ENCODE results near the gene ATP11A. TPM values are rescaled to one million over a fixed set of nuclear protein-coding genes. Genes with fewer than 3 reads are reported as not detected.

Gene ATP11A
- total and polyA plus RNA-seq, 2 donors (not counting 3 experiments of a cell fraction or from before 2014, with no cell fraction given): 16.5 to 88.1 TPM

DNA sequence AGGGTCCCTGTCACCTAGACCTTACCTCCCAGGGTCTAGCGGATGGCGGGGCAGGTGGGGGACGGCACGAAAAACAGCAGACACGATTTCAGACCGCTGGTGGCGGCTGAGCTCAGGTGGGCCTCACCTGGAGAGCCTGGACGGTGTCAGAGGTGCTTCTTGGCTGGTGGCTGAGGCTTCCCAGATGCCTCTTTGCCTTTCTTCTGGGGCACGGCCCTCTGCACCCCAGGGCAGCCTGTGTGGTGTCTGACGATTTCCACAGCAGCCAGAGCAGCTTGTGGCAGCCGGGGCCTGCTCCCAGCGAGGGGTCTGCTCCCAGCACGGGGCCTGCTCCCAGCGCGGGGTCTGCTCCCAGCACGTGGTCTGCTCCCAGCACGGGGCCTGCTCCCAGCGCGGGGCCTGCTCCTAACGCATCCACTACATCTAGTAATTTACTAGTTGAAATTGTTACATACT lies 66.7 kb downstream of the ATP11A start:
- H3K4me3 ChIP-seq (replicated peaks in 1 of 3; ENCODE audit: insufficient read depth in 1 of 3, low read depth in 1 of 3, low read length in 3 of 3): no peak overlapping the region
- peaks cover 15% of the 10 kb centered on the region for H3K4me1 ChIP-seq (ENCODE audit: control insufficient read depth, extremely low read depth, insufficient read depth, low read length)
- CTCF ChIA-PET: no interaction called here
- H3K27ac ChIP-seq (ENCODE audit: insufficient read depth, low read depth, low read length): no peak overlapping the region
- POLR2A ChIA-PET: no interaction called here
- peaks cover 4% of the 10 kb centered on the region for H3K79me2 ChIP-seq (ENCODE audit: control insufficient read depth, insufficient read depth, low read length)
- H3K36me3 ChIP-seq (ENCODE audit: control insufficient read depth in 2 of 2, extremely low read depth in 1 of 2, insufficient read depth in 2 of 2, low read length in 2 of 2): no peaks in the 10 kb centered on the region
- no peak overlapping the region for H2AFZ ChIP-seq (ENCODE audit: low read depth, low read length)
- no peak for DNase-seq (ENCODE audit: low read depth, low spot score)
- H3K27me3 ChIP-seq (ENCODE audit: control insufficient read depth in 2 of 2, insufficient read depth in 2 of 2, low read length in 2 of 2): no peaks in the 10 kb centered on the region
- intact Hi-C loops (cut with micrococcal nuclease) (no loop called here), dilution Hi-C loops (cut with MboI; ENCODE audit: extremely low pct_ligation_motif_present, low sequenced_read_pairs) (no loop called here)
- H4K20me1 ChIP-seq (replicated peaks; ENCODE audit: control insufficient read depth, extremely low read depth, insufficient read depth, low read length): no peaks in the 10 kb centered on the region
- H3K9me3 ChIP-seq (replicated peaks; ENCODE audit: control insufficient read depth, insufficient read depth, low read length): no peaks in the 10 kb centered on the region
- no peak overlapping the region for H3K4me2 ChIP-seq (ENCODE audit: insufficient read depth, low read length)
- no peaks in the 10 kb centered on the region for H3K9me1 ChIP-seq (replicated peaks; ENCODE audit: control insufficient read depth, extremely low read depth, insufficient read depth, low read length)
- TF ChIP-seq MYC (IDR thresholded peaks at IDR 0.05; ENCODE audit: low read depth, low read length): no peak
- TF ChIP-seq, protein P1, sequence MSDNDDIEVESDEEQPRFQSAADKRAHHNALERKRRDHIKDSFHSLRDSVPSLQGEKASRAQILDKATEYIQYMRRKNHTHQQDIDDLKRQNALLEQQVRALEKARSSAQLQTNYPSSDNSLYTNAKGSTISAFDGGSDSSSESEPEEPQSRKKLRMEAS (IDR thresholded peaks at IDR 0.05; ENCODE audit: insufficient read depth, insufficient read length): no peak
- no peak for TF ChIP-seq JUN (IDR thresholded peaks at IDR 0.05; ENCODE audit: borderline replicate concordance, insufficient read depth, insufficient read length, low read depth)
- no peak for TF ChIP-seq POLR2A (IDR thresholded peaks at IDR 0.05; ENCODE audit: low read depth, low read length)
- TF ChIP-seq, protein P2, sequence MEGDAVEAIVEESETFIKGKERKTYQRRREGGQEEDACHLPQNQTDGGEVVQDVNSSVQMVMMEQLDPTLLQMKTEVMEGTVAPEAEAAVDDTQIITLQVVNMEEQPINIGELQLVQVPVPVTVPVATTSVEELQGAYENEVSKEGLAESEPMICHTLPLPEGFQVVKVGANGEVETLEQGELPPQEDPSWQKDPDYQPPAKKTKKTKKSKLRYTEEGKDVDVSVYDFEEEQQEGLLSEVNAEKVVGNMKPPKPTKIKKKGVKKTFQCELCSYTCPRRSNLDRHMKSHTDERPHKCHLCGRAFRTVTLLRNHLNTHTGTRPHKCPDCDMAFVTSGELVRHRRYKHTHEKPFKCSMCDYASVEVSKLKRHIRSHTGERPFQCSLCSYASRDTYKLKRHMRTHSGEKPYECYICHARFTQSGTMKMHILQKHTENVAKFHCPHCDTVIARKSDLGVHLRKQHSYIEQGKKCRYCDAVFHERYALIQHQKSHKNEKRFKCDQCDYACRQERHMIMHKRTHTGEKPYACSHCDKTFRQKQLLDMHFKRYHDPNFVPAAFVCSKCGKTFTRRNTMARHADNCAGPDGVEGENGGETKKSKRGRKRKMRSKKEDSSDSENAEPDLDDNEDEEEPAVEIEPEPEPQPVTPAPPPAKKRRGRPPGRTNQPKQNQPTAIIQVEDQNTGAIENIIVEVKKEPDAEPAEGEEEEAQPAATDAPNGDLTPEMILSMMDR (IDR thresholded peaks at IDR 0.05; ENCODE audit: extremely low read depth in 1 of 2, insufficient read depth in 1 of 2, low read depth in 1 of 2, low read length in 2 of 2): no peak
- no peak for TF ChIP-seq FOS (IDR thresholded peaks at IDR 0.05; ENCODE audit: borderline replicate concordance, insufficient read depth, low read length)
- TF ChIP-seq EZH2 (IDR thresholded peaks at IDR 0.05; ENCODE audit: borderline replicate concordance, low read depth, low read length, severe bottlenecking): no peak
- FAIRE-seq: no peak
- no TSS peak for BruUV-seq (replicated peaks)
- no peak overlapping the region for H3K9ac ChIP-seq (replicated peaks; ENCODE audit: extremely low read depth, insufficient read depth, low read length)

Data from endothelial cell of umbilical vein (primary cell).